ENCODE measurements around the gene COQ8A. TPM values are rescaled to one million over a fixed set of nuclear protein-coding genes. Genes with fewer than 3 reads are reported as not detected.

The COQ8A gene
- 100 to 1,000 TPM in 7 of 9 donors, 10 to 100 TPM in 2; 30.1 to 990 (median 572) TPM for total RNA-seq
- polyA plus RNA-seq, result 100 to 1,000 TPM in 2 of 3 donors, 10 to 100 TPM in 1; 33.8 to 453 (median 261) TPM
- long read RNA-seq, donor 1, partial matches to known transcripts, result 0 of 4 reads
- long read RNA-seq, donor 1, other reads (novel, unspliced or antisense), result 0 of 4 reads
- long read RNA-seq, donor 2, transcript COQ8A-201 (15 exons, 2,872 nt), result major isoform, 5 of 6 reads
- long read RNA-seq, donor 2, partial matches to known transcripts, result 0 of 6 reads
- long read RNA-seq, donor 2, other reads (novel, unspliced or antisense), result 0 of 6 reads
- long read RNA-seq, donor 3, partial matches to known transcripts, result 0 of 1 reads
- long read RNA-seq, donor 3, other reads (novel, unspliced or antisense), result 0 of 1 reads
- long read RNA-seq, donor 4, transcript COQ8A-207 (11 exons, 2,141 nt), result minor isoform, 5 of 472 reads
- long read RNA-seq, donor 4, transcript COQ8A-201 (15 exons, 2,872 nt), result major isoform, 366 of 472 reads
- long read RNA-seq, donor 4, partial matches to known transcripts, result 67 of 472 reads
- long read RNA-seq, donor 4, other reads (novel, unspliced or antisense), result 34 of 472 reads
- long read RNA-seq, donor 5, transcript COQ8A-201 (15 exons, 2,872 nt), result major isoform, 2,403 of 2,962 reads
- long read RNA-seq, donor 5, transcript COQ8A-207 (11 exons, 2,141 nt), result minor isoform, 11 of 2,962 reads
- long read RNA-seq, donor 5, partial matches to known transcripts, result 251 of 2,962 reads
- long read RNA-seq, donor 5, other reads (novel, unspliced or antisense), result 297 of 2,962 reads
- long read RNA-seq, donor 6, transcript COQ8A-201 (15 exons, 2,872 nt), result major isoform, 203 of 251 reads
- long read RNA-seq, donor 6, partial matches to known transcripts, result 31 of 251 reads
- long read RNA-seq, donor 6, other reads (novel, unspliced or antisense), result 15 of 251 reads
- long read RNA-seq, donor 7, result 0 reads
- long read RNA-seq, donor 8, transcript COQ8A-201 (15 exons, 2,872 nt), result major isoform, 7 of 7 reads
- long read RNA-seq, donor 8, partial matches to known transcripts, result 0 of 7 reads
- long read RNA-seq, donor 8, other reads (novel, unspliced or antisense), result 0 of 7 reads
- long read RNA-seq, donor 9, transcript COQ8A-201 (15 exons, 2,872 nt), result major isoform, 6 of 15 reads
- long read RNA-seq, donor 9, partial matches to known transcripts, result 9 of 15 reads
- long read RNA-seq, donor 9, other reads (novel, unspliced or antisense), result 0 of 15 reads
- long read RNA-seq, donor 10, partial matches to known transcripts, result 6 of 9 reads
- long read RNA-seq, donor 10, other reads (novel, unspliced or antisense), result 0 of 9 reads

GRCh38 chr1:226940029-226940805, at the start of gene COQ8A:
Gene COQ8A, plus strand, starts transcription at chr1:226940294. Its CDS starts 21,092 bp downstream, at chr1:226961386.
- Histone ChIP-seq H3K4me3 (peak within 1 kb of the TSS; percentile 67 to 88 (median 82)), H3K36me3 (replicated peaks in 1 of 2) (no peaks in the 10 kb centered on the region), H3K27ac (peak within 1 kb of the TSS; percentile 85 to 98 (median 97)), H3K27me3 (no peaks in the 10 kb centered on the region), H3K4me1 (replicated peaks in 1 of 2) (peaks cover 45 to 59% of the 10 kb centered on the region in 2 donors), H3K9me3 (replicated peaks in 1 of 3) (peaks cover 0 to under 1% (median 0%) of the 10 kb centered on the region in 3 donors)
- 0 to 3% (median 0%) methylated on average over 7 to 73 of the region's 73 CpGs for WGBS, 4 donors
- peak; percentile 99 to 100 (median 99) for DNase-seq
- intact Hi-C loops (cut with DNase I), result no loop called here
- no peak for TF ChIP-seq CTCF (IDR thresholded peaks at IDR 0.05)
- TF ChIP-seq POLR2A (IDR thresholded peaks at IDR 0.05), result peak; percentile 25 to 84

- intact Hi-C loops (cut with DNase I), result no loop called here
- Histone ChIP-seq H3K36me3 (replicated peaks in 1 of 2) (peaks cover 0 to 66% of the 10 kb centered on the region in 2 donors), H3K9me3 (replicated peaks in 1 of 3) (no peaks in the 10 kb centered on the region), H3K27me3 (no peaks in the 10 kb centered on the region), H3K27ac (no peak overlapping the region), H3K4me3 (no peak overlapping the region), H3K4me1 (replicated peaks in 1 of 2) (peaks cover 0 to 4% of the 10 kb centered on the region in 2 donors)
- 87 to 95% (median 91%) methylated on average over 18 to 22 of the region's 22 CpGs for WGBS, 4 donors
- DNase-seq, result no peak
- TF ChIP-seq CTCF (IDR thresholded peaks at IDR 0.05) (no peak), POLR2A (IDR thresholded peaks at IDR 0.05) (no peak)
These were observed 49.6 kb upstream of the COQ8A start for GRCh38 chr1:226890331-226891108.

GRCh38 chr1:226891346-226891745, 48.7 kb upstream of the COQ8A start:
- WGBS, 4 donors, result 90 to 96% (median 93%) methylated on average over 7 to 11 of the region's 11 CpGs
- no peak for TF ChIP-seq POLR2A (IDR thresholded peaks at IDR 0.05)
- TF ChIP-seq CTCF (IDR thresholded peaks at IDR 0.05), result no peak
- H3K27me3 ChIP-seq, result no peaks in the 10 kb centered on the region

More at GRCh38 chr1:226891346-226891745, 48.7 kb upstream of the COQ8A start:
- DNase-seq, result peak in 1 of 7 donors; percentile 28
- intact Hi-C loops (cut with DNase I), result no loop called here
- Histone ChIP-seq H3K4me1 (replicated peaks in 1 of 2) (peaks cover 0 to 2% of the 10 kb centered on the region in 2 donors), H3K4me3 (no peak overlapping the region), H3K36me3 (replicated peaks in 1 of 2) (peaks cover 0 to 69% of the 10 kb centered on the region in 2 donors), H3K9me3 (replicated peaks in 1 of 3) (no peaks in the 10 kb centered on the region), H3K27ac (no peak overlapping the region)

All from adrenal gland (tissue), 19 donors.